WTC11 (cell line): ENCODE measurements around the gene CNTRL. TPM values are rescaled to one million over a fixed set of nuclear protein-coding genes. Genes with fewer than 3 reads are reported as not detected.
A peak's percentile ranks its signal among the peaks of the same experiment; 100 is the strongest.

Experiments
- ATAC-seq: fragments of 200-7000 bp; cut with Tn5 transposase; 2 replicates; pipeline ENCODE4 v1.10.0; 2021; ENCODE audit warnings: mild to moderate bottlenecking, moderate library complexity
- CTCF ChIA-PET: fragments of 300-600 bp; sonication (Branson Sonifier 250); formaldehyde crosslinking; loops from one replicate; lab custom pipeline; 2021; ENCODE audit warnings: antibody characterized with exemption; lab: Charles Lee
- POLR2A ChIA-PET: fragments of 350-600 bp; sonication (Branson Sonifier 250); formaldehyde crosslinking; loops from one replicate; lab custom pipeline; 2021; ENCODE audit warnings: antibody characterized with exemption; lab: Charles Lee
- DNase-seq: peaks from one replicate; pipeline ENCODE4 v3.0.0; 2021; ENCODE audit warnings: low spot score
- H3K27ac Mint-ChIP-seq: 2 replicates; pipeline ENCODE4 v1.8.0; 2021; ENCODE audit warnings: mixed read lengths
- H3K27me3 Mint-ChIP-seq: 2 replicates; pipeline ENCODE4 v1.8.0; 2021; ENCODE audit warnings: low read depth, mild to moderate bottlenecking, moderate library complexity, mixed read lengths
- H3K36me3 Mint-ChIP-seq: 2 replicates; pipeline ENCODE4 v1.8.0; 2021; ENCODE audit warnings: mixed read lengths
- H3K4me1 Mint-ChIP-seq: 2 replicates; pipeline ENCODE4 v1.8.0; 2022; ENCODE audit warnings: mixed read lengths
- H3K4me3 Mint-ChIP-seq: 2 replicates; pipeline ENCODE4 v1.8.0; 2021; ENCODE audit warnings: mild to moderate bottlenecking, moderate library complexity, mixed read lengths
- H3K9me3 Mint-ChIP-seq: 2 replicates; pipeline ENCODE4 v1.8.0; 2021; ENCODE audit warnings: mixed read lengths
- CREB1 ChIP-seq: sonication (generic); formaldehyde crosslinking; IDR thresholded peaks from 2 replicates; pipeline ENCODE4 v1.8.0; 2023; ENCODE audit warnings: mild to moderate bottlenecking, missing genetic modification reagents
- FOXJ3 ChIP-seq: sonication (generic); formaldehyde crosslinking; IDR thresholded peaks from 2 replicates; pipeline ENCODE4 v1.9.0; 2021; ENCODE audit warnings: missing genetic modification reagents, mild to moderate bottlenecking, borderline replicate concordance
- FOXK1 ChIP-seq: sonication (generic); formaldehyde crosslinking; IDR thresholded peaks from 2 replicates; pipeline ENCODE4 v1.8.0; 2022; ENCODE audit warnings: mild to moderate bottlenecking, moderate library complexity, missing genetic modification reagents
- IRF2 ChIP-seq: sonication (generic); formaldehyde crosslinking; IDR thresholded peaks from 2 replicates; pipeline ENCODE4 v1.8.0; 2022; ENCODE audit warnings: low read depth, missing genetic modification reagents, borderline replicate concordance
- JUN ChIP-seq: sonication (generic); formaldehyde crosslinking; IDR thresholded peaks from 2 replicates; pipeline ENCODE4 v1.8.0; 2023; ENCODE audit warnings: mild to moderate bottlenecking, missing genetic modification reagents
- NR1H2 ChIP-seq: sonication (generic); formaldehyde crosslinking; IDR thresholded peaks from 2 replicates; pipeline ENCODE4 v1.9.0; 2021; ENCODE audit warnings: mild to moderate bottlenecking, moderate library complexity, missing genetic modification reagents
- NR2C2 ChIP-seq: sonication (generic); formaldehyde crosslinking; IDR thresholded peaks from 2 replicates; pipeline ENCODE4 v1.8.0; 2022; ENCODE audit warnings: mild to moderate bottlenecking, missing genetic modification reagents
- NR3C1 ChIP-seq: sonication (generic); formaldehyde crosslinking; conservative IDR thresholded peaks from 2 replicates; pipeline ENCODE4 v1.8.1; 2023; ENCODE audit warnings: low read depth, mild to moderate bottlenecking, missing genetic modification reagents
- OVOL2 ChIP-seq: fragments of 250-450 bp; sonication (Bioruptor Pico); IDR thresholded peaks from 2 replicates; pipeline ENCODE4 v1.9.0; 2021; ENCODE audit warnings: mild to moderate bottlenecking, borderline replicate concordance
- TEAD4 ChIP-seq: sonication (generic); formaldehyde crosslinking; IDR thresholded peaks from 2 replicates; pipeline ENCODE4 v1.8.0; 2022; ENCODE audit warnings: mild to moderate bottlenecking, missing genetic modification reagents
- total RNA-seq: library from RNA; stranded (reverse); gene quantifications from 3 replicates; pipeline ENCODE4 v1.2.3, GENCODE V29; 2021
- TF ChIP-seq, protein P1 (sequence below): fragments of 250-450 bp; sonication (Bioruptor Pico); IDR thresholded peaks from 2 replicates; pipeline ENCODE4 v1.9.0; 2021; ENCODE audit warnings: mild to moderate bottlenecking
- TF ChIP-seq, protein P2 (sequence below): sonication (generic); formaldehyde crosslinking; IDR thresholded peaks from 2 replicates; pipeline ENCODE4 v1.8.0; 2022; ENCODE audit warnings: mild to moderate bottlenecking, missing genetic modification reagents
- TF ChIP-seq, protein P3 (sequence below): fragments of 200-600 bp; IDR thresholded peaks from 2 replicates; pipeline ENCODE4 v1.8.0; 2022; ENCODE audit warnings: antibody characterized with exemption
- TF ChIP-seq, protein P4 (sequence below): sonication (generic); formaldehyde crosslinking; IDR thresholded peaks from 2 replicates; pipeline ENCODE4 v1.8.1; 2023; ENCODE audit warnings: mild to moderate bottlenecking, missing genetic modification reagents
- TF ChIP-seq, protein P5 (sequence below): sonication (generic); formaldehyde crosslinking; conservative IDR thresholded peaks from 2 replicates; pipeline ENCODE4 v1.8.1; 2023; ENCODE audit warnings: mild to moderate bottlenecking, low read depth, missing genetic modification reagents, moderate library complexity
- TF ChIP-seq, protein P6 (sequence below): fragments of 250-450 bp; sonication (Bioruptor Pico); IDR thresholded peaks from 2 replicates; pipeline ENCODE4 v1.8.0; 2021; ENCODE audit warnings: mild to moderate bottlenecking
- TF ChIP-seq, protein P7 (sequence below): sonication (generic); formaldehyde crosslinking; IDR thresholded peaks from 2 replicates; pipeline ENCODE4 v1.8.0; 2023; ENCODE audit warnings: missing genetic modification reagents

Gene CNTRL
- total RNA-seq, 1 experiment from 2014 or later = 13.3 TPM

DNA sequence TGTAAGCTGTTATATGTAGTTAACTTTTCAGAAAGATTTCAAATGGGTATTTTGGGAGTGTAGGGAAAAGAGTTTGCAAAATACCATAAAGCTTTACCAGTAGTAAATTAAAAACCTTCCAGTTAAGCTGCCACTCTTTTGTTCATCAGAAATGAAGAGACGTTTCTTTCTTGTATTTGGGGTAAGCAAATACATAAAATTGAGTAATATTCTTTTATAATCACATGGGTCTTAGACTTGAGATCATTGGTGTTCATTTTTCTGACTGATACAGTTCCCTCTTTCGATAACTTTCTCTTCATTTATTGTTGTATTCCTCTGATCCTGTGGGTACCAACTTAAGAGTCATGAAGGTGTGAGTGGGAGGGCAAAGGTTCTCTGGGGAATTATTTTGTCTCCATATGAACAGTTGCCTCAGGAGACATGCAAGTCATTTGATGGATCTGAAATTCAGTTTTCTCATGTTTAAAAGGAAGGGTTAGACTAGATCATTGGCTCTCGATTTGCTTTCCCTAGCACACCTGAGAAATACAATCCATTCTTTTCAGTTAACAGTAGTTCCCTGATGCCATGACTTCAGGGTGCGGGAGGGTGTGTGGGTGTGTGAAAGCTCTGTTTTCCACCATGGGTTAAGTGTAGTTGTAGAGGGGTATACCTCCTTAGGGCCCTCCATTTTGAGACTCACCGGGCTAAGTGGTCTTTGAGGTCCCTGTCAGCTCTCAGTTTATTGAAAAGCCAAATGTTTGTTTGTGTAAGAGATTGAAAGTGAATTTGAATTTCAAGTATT is 47.7 kb downstream of the CNTRL start:
- TF ChIP-seq, protein P1, sequence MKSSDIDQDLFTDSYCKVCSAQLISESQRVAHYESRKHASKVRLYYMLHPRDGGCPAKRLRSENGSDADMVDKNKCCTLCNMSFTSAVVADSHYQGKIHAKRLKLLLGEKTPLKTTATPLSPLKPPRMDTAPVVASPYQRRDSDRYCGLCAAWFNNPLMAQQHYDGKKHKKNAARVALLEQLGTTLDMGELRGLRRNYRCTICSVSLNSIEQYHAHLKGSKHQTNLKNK (CRISPR knock-in tag) = no peak
- TF ChIP-seq FOXK1 (no peak), NR2C2 (CRISPR knock-in tag) (no peak), NR3C1 (CRISPR knock-in tag) (no peak), IRF2 (CRISPR knock-in tag) (no peak), JUN (no peak), NR1H2 (CRISPR knock-in tag) (no peak), CREB1 (CRISPR knock-in tag) (no peak), TEAD4 (no peak), FOXJ3 (CRISPR knock-in tag) (no peak), OVOL2 (CRISPR knock-in tag) (no peak)
- TF ChIP-seq, protein P2, sequence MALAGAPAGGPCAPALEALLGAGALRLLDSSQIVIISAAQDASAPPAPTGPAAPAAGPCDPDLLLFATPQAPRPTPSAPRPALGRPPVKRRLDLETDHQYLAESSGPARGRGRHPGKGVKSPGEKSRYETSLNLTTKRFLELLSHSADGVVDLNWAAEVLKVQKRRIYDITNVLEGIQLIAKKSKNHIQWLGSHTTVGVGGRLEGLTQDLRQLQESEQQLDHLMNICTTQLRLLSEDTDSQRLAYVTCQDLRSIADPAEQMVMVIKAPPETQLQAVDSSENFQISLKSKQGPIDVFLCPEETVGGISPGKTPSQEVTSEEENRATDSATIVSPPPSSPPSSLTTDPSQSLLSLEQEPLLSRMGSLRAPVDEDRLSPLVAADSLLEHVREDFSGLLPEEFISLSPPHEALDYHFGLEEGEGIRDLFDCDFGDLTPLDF (CRISPR knock-in tag) = no peak
- TF ChIP-seq, protein P3, sequence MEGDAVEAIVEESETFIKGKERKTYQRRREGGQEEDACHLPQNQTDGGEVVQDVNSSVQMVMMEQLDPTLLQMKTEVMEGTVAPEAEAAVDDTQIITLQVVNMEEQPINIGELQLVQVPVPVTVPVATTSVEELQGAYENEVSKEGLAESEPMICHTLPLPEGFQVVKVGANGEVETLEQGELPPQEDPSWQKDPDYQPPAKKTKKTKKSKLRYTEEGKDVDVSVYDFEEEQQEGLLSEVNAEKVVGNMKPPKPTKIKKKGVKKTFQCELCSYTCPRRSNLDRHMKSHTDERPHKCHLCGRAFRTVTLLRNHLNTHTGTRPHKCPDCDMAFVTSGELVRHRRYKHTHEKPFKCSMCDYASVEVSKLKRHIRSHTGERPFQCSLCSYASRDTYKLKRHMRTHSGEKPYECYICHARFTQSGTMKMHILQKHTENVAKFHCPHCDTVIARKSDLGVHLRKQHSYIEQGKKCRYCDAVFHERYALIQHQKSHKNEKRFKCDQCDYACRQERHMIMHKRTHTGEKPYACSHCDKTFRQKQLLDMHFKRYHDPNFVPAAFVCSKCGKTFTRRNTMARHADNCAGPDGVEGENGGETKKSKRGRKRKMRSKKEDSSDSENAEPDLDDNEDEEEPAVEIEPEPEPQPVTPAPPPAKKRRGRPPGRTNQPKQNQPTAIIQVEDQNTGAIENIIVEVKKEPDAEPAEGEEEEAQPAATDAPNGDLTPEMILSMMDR = no peak
- TF ChIP-seq, protein P4, sequence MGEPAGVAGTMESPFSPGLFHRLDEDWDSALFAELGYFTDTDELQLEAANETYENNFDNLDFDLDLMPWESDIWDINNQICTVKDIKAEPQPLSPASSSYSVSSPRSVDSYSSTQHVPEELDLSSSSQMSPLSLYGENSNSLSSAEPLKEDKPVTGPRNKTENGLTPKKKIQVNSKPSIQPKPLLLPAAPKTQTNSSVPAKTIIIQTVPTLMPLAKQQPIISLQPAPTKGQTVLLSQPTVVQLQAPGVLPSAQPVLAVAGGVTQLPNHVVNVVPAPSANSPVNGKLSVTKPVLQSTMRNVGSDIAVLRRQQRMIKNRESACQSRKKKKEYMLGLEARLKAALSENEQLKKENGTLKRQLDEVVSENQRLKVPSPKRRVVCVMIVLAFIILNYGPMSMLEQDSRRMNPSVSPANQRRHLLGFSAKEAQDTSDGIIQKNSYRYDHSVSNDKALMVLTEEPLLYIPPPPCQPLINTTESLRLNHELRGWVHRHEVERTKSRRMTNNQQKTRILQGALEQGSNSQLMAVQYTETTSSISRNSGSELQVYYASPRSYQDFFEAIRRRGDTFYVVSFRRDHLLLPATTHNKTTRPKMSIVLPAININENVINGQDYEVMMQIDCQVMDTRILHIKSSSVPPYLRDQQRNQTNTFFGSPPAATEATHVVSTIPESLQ (CRISPR knock-in tag) = no peak
- TF ChIP-seq, protein P5, sequence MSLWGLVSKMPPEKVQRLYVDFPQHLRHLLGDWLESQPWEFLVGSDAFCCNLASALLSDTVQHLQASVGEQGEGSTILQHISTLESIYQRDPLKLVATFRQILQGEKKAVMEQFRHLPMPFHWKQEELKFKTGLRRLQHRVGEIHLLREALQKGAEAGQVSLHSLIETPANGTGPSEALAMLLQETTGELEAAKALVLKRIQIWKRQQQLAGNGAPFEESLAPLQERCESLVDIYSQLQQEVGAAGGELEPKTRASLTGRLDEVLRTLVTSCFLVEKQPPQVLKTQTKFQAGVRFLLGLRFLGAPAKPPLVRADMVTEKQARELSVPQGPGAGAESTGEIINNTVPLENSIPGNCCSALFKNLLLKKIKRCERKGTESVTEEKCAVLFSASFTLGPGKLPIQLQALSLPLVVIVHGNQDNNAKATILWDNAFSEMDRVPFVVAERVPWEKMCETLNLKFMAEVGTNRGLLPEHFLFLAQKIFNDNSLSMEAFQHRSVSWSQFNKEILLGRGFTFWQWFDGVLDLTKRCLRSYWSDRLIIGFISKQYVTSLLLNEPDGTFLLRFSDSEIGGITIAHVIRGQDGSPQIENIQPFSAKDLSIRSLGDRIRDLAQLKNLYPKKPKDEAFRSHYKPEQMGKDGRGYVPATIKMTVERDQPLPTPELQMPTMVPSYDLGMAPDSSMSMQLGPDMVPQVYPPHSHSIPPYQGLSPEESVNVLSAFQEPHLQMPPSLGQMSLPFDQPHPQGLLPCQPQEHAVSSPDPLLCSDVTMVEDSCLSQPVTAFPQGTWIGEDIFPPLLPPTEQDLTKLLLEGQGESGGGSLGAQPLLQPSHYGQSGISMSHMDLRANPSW (CRISPR knock-in tag) = no peak
- TF ChIP-seq, protein P6, sequence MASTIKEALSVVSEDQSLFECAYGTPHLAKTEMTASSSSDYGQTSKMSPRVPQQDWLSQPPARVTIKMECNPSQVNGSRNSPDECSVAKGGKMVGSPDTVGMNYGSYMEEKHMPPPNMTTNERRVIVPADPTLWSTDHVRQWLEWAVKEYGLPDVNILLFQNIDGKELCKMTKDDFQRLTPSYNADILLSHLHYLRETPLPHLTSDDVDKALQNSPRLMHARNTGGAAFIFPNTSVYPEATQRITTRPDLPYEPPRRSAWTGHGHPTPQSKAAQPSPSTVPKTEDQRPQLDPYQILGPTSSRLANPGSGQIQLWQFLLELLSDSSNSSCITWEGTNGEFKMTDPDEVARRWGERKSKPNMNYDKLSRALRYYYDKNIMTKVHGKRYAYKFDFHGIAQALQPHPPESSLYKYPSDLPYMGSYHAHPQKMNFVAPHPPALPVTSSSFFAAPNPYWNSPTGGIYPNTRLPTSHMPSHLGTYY (CRISPR knock-in tag) = no peak
- TF ChIP-seq, protein P7, sequence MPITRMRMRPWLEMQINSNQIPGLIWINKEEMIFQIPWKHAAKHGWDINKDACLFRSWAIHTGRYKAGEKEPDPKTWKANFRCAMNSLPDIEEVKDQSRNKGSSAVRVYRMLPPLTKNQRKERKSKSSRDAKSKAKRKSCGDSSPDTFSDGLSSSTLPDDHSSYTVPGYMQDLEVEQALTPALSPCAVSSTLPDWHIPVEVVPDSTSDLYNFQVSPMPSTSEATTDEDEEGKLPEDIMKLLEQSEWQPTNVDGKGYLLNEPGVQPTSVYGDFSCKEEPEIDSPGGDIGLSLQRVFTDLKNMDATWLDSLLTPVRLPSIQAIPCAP (CRISPR knock-in tag) = no peak
- ATAC-seq (no peak), DNase-seq (no peak)
- peak overlapping the region; percentile 74 for H3K4me3 Mint-ChIP-seq
- peaks cover 4% of the 10 kb centered on the region for H3K36me3 Mint-ChIP-seq
- H3K27ac Mint-ChIP-seq = no peak overlapping the region
- H3K4me1 Mint-ChIP-seq = peaks cover 15% of the 10 kb centered on the region
- H3K9me3 Mint-ChIP-seq = no peaks in the 10 kb centered on the region
- CTCF ChIA-PET = interaction anchor here (1.1 to 2.1 kb wide), 8 partner anchors 10 to 254 kb away, joined by 3 to 11 read pairs (median 6); no protein-coding TSS in a partner anchor
- H3K27me3 Mint-ChIP-seq = no peaks in the 10 kb centered on the region
- POLR2A ChIA-PET = no interaction called here
